ENCODE measurements around the gene PCLO. TPM values are rescaled to one million over a fixed set of nuclear protein-coding genes. Genes with fewer than 3 reads are reported as not detected.

The PCLO gene
- total and polyA plus RNA-seq, 9 donors: 0.31 to 3.6 (median 1.4) TPM

DNA sequence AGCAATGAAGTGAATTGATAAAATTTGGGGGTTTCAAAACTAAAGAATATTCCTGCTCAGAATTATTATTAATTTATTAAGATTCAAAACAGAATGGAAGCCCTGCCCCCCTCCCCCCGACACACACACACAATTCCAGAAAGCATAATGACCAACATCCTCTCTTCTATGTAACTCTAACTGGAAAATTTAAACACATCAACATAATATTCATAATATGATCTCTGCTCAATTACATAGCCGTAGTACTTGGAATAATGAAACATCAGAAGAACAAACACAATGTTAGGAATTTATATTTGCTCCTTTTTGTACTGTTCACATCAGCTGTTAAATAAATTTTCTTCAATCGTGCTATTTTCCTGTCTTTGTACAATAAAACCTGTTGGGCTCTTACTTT is 20.8 kb downstream of the PCLO start:
- TF ChIP-seq, protein P1, sequence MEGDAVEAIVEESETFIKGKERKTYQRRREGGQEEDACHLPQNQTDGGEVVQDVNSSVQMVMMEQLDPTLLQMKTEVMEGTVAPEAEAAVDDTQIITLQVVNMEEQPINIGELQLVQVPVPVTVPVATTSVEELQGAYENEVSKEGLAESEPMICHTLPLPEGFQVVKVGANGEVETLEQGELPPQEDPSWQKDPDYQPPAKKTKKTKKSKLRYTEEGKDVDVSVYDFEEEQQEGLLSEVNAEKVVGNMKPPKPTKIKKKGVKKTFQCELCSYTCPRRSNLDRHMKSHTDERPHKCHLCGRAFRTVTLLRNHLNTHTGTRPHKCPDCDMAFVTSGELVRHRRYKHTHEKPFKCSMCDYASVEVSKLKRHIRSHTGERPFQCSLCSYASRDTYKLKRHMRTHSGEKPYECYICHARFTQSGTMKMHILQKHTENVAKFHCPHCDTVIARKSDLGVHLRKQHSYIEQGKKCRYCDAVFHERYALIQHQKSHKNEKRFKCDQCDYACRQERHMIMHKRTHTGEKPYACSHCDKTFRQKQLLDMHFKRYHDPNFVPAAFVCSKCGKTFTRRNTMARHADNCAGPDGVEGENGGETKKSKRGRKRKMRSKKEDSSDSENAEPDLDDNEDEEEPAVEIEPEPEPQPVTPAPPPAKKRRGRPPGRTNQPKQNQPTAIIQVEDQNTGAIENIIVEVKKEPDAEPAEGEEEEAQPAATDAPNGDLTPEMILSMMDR (IDR thresholded peaks at IDR 0.05): no peak
- TF ChIP-seq POLR2A (IDR thresholded peaks at IDR 0.05): no peak
- Histone ChIP-seq H3K9me3 (no peaks in the 10 kb centered on the region), H3K4me3 (no peak overlapping the region), H3K4me1 (ENCODE audit: insufficient read depth) (no peaks in the 10 kb centered on the region), H3K27ac (no peak overlapping the region), H3K36me3 (no peaks in the 10 kb centered on the region), H3K27me3 (no peaks in the 10 kb centered on the region)
- intact Hi-C loops (cut with DNase I): no loop called here
- DNase-seq: no peak
- 88 to 91% (median 89%) methylated on average over 3 of the region's 3 CpGs for WGBS, 3 donors

DNA sequence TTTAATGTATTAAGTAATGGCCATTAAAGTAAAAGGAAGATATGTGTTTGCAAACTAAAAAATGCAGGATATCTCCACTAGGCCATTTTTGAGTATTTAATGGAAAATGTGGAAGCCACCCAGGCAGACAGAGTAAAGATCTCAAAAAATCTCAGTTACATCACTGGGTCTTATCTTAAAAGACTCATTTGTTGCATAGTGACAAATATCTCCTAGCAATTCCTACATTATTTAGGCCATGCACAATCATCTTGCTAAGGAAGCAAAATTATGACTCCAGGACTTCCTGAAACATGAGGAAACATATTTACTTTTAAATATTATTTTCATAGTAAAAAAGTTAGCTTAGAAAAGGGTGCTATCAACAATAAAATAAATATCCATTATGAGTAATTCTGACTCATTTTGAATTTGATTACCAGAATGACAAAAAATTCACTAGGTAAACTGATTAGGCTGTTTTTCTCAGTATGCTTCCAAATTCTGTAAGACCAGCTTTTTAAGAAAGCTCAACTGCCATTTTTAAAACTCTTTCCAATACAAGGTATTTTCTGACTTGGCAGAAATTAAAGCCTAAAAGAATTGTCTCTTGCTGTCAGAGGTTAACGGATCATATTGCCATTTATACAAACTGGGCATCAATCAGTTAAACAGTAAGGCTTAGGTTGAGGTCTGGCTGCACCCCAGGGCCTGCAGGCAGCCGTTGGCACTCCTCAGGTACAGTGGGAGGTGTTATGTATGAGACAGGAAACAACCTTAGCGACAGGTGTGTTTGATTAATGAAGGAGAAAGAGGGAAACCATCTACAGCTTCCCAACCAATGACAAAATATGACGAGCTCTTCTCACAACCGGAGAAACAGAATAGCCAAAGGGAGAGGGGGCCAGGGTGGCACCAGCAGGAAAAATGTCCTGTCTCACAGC is 31.8 kb downstream of the PCLO start:
- H3K4me3 ChIP-seq: no peak overlapping the region
- no peak for DNase-seq
- TF ChIP-seq, protein P1 (IDR thresholded peaks at IDR 0.05): no peak
- TF ChIP-seq EP300 (IDR thresholded peaks at IDR 0.05): no peak
- TF ChIP-seq POLR2A (IDR thresholded peaks at IDR 0.05): no peak
- no peaks in the 10 kb centered on the region for H3K4me1 ChIP-seq (ENCODE audit: insufficient read depth)
- H3K27me3 ChIP-seq: no peaks in the 10 kb centered on the region
- intact Hi-C loops (cut with DNase I): no loop called here
- no peak overlapping the region for H3K27ac ChIP-seq
- no peaks in the 10 kb centered on the region for H3K9me3 ChIP-seq
- no peaks in the 10 kb centered on the region for H3K36me3 ChIP-seq
- 72 to 74% (median 73%) methylated on average over 5 of the region's 5 CpGs for WGBS, 3 donors

DNA sequence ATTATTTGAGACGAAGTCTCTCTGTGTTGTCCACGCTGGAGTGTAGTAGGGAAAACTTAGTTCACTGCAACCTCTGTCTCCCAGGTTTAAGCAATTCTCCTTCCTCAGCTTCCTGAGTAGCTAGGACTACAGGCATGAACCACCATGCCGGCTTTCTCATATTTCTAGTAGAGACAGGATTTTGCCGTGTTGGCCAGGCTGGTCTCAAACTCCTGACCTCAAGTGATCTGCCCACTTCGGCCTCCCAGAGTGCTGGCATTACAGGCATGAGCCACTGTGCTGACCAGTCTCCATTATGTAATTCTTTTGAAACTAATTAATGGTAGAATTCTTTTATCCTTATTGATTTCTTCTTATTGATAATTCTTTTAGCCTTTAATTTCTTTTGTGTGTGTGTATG is 32.5 kb downstream of the PCLO start:
- no peaks in the 10 kb centered on the region for H3K36me3 ChIP-seq
- H3K9me3 ChIP-seq: no peaks in the 10 kb centered on the region
- no peak for TF ChIP-seq POLR2A (IDR thresholded peaks at IDR 0.05)
- no peak for TF ChIP-seq EP300 (IDR thresholded peaks at IDR 0.05)
- TF ChIP-seq, protein P1 (IDR thresholded peaks at IDR 0.05): no peak
- intact Hi-C loops (cut with DNase I): no loop called here
- DNase-seq: no peak
- no peaks in the 10 kb centered on the region for H3K4me1 ChIP-seq (ENCODE audit: insufficient read depth)
- H3K27ac ChIP-seq: no peak overlapping the region
- 89 to 93% (median 93%) methylated on average over 5 of the region's 5 CpGs for WGBS, 3 donors
- no peaks in the 10 kb centered on the region for H3K27me3 ChIP-seq
- H3K4me3 ChIP-seq: no peak overlapping the region

DNA sequence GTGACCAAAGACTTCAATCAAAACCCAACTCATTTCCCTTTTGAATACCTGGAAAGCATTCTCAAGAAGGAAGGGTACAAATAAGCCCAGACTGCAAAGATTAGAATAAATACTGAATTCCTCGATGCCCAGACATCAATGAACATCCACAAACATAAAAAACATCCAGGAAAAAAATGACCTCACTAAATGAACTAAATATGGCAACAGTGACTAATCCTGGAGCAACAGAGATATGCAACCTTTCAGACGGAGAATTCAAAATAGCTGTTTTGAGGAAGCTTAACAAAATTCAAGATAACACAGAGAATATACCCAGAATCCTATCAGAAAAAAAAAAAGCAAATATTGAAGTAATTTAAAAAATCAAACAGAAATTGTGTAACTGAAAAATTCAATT is 43.2 kb downstream of the PCLO start:
- Histone ChIP-seq H3K4me1 (ENCODE audit: insufficient read depth) (no peaks in the 10 kb centered on the region), H3K9me3 (no peaks in the 10 kb centered on the region)

More for the DNA sequence above, 43.2 kb downstream of the PCLO start:
- no peaks in the 10 kb centered on the region for H3K27me3 ChIP-seq
- no peaks in the 10 kb centered on the region for H3K36me3 ChIP-seq
- no peak overlapping the region for H3K27ac ChIP-seq
- TF ChIP-seq POLR2A (IDR thresholded peaks at IDR 0.05) (no peak), EP300 (IDR thresholded peaks at IDR 0.05) (no peak)
- TF ChIP-seq, protein P1 (IDR thresholded peaks at IDR 0.05): no peak
- WGBS, 3 donors: 36 to 55% (median 44%) methylated on average over 2 of the region's 2 CpGs
- no peak for DNase-seq
- intact Hi-C loops (cut with DNase I): no loop called here
- no peak overlapping the region for H3K4me3 ChIP-seq
